GDM1 (cell line): Measurements from ENCODE around the gene LMF1.
"Not testable (repeated sequence)": the region's sequence is repeated elsewhere in the genome, so short reads cannot be mapped to it uniquely, and the experiment has no call there.

Experiments
- DNase-seq: peaks from one replicate; lab custom pipeline; 2025; lab: John Stamatoyannopoulos, UW

Gene LMF1

DNA sequence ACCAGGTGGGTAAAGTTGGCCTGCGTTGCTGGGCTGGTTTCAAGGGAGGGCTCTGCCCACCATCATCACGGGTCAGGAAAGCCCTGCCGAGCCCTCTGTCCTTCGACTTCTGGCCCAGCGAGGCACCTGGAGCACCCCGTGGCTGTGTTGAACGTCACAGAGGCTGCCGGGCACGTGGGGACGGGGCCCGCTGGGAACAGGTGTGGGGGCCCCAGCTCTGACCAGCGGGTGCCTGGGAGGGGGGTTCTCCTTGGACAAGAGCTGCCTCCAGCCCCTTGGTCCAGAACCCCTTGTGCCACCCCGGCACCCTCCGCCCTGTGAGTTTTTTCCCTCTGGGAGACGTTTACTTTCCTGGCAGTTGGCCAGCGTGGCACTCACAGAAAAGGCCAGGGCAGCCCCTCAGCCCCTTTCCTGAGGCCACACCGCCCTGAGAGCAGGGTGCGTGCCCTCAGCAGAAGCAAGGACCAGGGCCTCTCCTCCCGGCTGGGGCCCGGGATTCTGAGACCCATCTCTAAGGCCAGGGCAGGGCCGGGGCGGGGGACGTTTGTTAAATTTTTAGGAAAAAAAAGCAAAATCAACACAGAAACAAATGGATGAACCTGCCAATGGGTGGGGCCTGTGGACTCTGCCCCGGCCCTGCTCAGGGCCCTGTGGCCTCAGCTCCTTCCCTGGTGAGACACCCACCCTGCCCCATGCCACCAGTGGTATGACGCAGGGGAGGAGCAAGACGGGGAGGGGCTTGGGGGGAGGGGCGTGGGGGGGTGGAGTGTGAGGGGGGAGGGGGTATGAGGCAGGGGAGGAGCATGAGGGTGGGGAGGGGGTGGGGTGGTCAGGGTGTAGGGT is 139.0 kb downstream of the LMF1 start:
- no peak for DNase-seq

- no peak for DNase-seq
Measured at GRCh38 chr16:830871-831570, 139.8 kb downstream of the LMF1 start.

- DNase-seq, result no peak
Measured at GRCh38 chr16:830107-830870, 140.5 kb downstream of the LMF1 start.

GRCh38 chr16:828891-829290 is 141.9 kb downstream of the LMF1 start:
- DNase-seq, result no peak

DNA sequence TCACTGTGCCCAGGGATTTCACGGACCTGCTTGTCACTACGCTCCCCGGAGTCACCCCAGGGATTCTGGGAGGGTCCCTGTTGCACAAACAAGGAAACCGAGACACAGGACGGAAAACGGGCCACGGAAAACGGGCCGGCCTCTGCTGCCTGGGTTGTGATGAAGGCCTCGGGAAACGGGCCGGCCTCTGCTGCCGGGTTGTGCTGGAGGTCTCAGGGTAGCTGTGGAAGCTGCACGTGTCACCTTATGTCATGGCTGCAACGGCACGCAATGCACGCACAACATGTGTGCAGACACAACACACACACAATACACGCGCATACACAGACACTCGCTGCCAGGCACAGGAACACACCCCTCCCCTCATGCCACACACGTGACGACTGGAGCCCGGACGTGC is 143.3 kb downstream of the LMF1 start:
- DNase-seq, result no peak

DNA sequence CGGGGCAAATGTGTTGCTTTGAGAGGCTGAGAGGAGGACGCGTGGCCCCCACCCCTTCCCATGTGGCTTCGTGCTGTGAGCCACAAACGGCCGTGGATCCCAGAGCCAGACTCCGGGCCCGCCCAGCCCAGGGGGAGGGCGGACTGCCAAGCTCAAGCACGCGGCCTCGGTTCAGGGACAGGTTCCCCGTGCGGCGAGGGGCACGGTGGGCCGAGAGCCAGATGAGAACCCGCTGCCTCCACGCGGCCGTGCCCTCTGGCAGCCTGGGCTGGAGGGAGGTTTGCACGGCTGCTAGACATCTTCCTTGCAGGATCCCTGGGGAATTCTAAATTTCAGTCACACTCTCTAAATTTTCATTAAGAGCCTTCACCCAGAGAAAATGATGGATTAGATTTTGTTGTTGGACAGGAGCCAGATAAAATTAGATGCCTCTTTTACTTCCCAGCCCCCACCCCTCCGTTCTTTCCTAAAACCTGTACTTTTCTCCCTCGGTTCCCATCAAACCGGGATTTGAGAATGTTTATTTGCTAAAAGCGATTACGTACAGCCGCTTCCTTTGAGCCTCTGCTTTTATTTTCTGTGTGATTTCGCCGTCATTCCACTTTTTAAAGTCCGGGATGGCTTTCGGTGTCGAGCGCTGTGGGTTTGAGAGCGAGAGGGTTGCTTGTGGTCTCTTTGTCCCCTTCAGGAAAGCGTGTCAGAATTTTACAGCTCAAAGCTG is 145.3 kb downstream of the LMF1 start:
- DNase-seq, result no peak

DNA sequence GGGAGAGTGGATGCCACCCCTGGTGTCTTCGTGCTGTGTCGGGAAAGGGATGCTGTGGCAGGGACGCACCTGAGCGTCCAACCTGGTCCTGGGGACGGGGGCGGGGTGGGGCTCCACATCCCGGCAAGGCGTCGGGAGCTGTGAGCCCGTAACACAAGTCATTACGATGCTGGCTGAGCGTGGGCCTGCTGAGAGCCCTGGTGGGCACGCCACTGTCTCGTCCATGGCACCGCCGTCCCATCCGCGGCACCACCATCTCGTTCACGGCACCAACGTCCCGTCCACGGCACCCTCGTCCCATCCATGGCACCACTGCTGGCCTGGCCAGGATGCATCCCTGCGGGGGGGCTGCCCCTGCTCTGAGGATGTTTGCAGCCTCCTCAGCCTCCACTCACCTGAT is 146.2 kb downstream of the LMF1 start:
- DNase-seq, result no peak

GRCh38 chr16:824194-824593 is 146.6 kb downstream of the LMF1 start:
- no peak for DNase-seq

GRCh38 chr16:822909-823297 is 147.9 kb downstream of the LMF1 start:
- no peak for DNase-seq

GRCh38 chr16:822174-822908 is 148.4 kb downstream of the LMF1 start:
- no peak for DNase-seq

GRCh38 chr16:821751-822150 is 149.0 kb downstream of the LMF1 start:
- DNase-seq, result no peak

DNA sequence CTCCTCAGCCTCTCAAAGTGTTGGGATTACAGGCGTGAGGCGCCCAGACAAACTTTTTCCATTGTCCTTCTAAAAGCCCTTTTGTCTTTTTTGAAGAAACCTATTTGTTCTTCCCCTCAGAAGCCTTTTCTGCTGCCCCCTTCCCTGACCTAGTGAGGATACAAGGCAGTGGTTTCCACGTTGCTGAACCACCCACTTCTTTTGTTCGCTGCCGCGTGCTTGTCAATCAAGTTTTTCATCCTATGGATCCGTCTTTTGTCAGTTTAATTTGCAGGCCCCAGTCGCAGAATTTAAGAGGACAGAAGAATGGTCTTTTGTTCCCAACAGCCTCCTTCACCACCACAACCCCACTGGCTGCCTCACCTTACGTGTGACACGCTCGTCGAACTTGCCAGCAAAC is 150.0 kb downstream of the LMF1 start:
- no peak for DNase-seq

DNA sequence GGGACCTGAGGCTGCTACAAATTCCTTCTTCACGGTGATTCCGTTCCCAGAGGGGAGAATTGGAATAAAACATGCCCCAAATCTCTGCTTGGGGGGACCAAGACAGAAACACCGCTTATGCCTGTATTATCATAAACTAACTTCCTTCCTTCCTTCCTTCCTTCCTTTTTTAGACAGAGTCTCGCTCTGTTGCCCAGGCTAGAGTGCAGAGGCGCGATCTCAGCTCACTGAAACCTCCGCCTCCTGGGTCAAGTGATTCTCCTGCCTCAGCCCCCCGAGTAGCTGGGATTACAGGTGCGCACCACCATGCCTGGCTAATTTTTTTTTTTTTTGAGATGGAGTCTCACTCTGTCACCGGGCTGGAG is 150.8 kb downstream of the LMF1 start:
- DNase-seq, result not testable (repeated sequence)

DNA sequence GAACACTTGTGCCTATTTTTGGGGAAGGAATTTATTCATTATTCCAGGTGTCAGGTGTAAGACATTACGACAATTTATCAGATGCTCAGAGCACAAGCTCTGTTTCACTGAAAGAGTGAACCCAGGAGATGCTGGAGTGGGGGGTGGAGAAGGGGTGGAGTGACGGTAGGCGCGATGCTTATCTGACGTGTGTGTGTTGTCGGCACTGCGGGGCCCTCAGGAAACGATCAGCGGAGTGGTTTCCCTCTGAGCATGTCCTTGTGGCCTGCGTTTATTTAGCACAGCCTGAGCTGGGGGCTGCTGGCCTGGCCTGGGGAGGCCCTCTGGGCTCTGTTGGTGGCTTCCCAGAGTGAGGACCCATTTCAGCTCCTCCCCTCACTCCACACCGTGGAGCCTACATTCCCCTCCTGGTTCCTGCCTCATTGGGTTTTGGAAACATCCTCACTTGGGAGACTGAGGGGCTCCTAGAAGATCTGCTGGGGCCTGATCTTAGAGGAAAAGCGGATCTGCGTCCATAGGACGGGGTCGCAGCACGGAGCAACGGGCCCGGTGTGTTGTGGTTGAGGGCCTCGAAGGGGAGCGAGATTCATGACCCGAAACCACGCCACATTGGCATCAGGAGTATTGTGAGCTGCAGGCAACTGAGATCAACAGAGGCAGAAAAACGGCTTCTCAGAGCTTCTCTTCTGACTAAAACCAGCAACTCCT is 151.3 kb downstream of the LMF1 start:
- no peak for DNase-seq

GRCh38 chr16:818592-818991 is 152.2 kb downstream of the LMF1 start:
- DNase-seq, result no peak

DNA sequence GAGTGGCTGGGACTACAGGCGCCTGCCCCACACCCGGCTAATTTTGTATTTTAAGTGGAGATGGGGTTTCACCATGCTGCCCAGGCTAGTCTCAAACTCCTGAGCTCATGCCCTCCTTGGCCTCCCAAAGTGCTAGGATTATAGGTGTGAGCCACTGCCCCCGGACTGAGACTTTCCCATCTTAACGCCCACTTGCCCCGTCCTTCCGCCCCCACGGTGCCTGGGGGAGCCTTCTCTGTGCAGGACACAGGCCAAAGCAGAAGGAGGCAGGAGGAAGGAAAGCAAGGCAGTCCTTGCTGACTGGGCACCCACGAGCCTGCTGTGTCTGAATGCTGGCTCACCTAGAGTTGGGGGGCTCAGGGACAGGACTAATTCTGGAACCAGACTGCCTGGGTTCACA is 152.7 kb downstream of the LMF1 start:
- DNase-seq, result no peak

GRCh38 chr16:817001-817906 is 153.5 kb downstream of the LMF1 start:
- DNase-seq, result no peak

- DNase-seq, result no peak
Measured at GRCh38 chr16:815861-816260, 154.9 kb downstream of the LMF1 start.

DNA sequence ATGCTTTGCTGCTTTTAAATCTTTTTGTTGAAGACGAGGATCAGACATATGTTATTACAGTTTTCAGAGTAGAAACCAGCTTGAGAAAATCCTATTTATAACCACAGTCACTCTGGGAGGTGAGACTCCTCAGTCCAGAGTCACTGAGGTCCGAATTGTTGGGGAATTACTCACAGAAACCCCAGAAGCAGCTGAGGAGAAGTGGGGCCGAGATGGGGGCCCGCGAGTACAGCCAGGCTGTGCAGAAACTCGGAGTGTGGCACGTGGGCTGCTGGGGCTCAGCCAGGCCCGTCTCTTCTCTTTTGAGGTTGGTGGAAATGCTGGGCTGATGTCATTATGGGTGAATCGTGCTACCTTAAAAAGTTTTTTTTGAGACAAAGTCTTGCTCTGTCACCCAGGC is 155.8 kb downstream of the LMF1 start:
- DNase-seq, result no peak

GRCh38 chr16:813916-814412 is 156.8 kb downstream of the LMF1 start:
- DNase-seq, result no peak
